Sigmoid colon (tissue), 7 donors: Measurements from ENCODE around the gene TMEM259. TPM values are rescaled to one million over a fixed set of nuclear protein-coding genes. Genes with fewer than 3 reads are reported as not detected.

Experiments used
- DNase-seq: peaks from one replicate; pipeline ENCODE4 v3.0.0-alpha.2; 2019
- H3K27ac ChIP-seq, 4 donors: fragments of 200-600 bp; sonication (generic); one replicate each; pipeline ENCODE4 v1.5.1; 2016 to 2019; ENCODE audit warnings: mild to moderate bottlenecking in 1 of 4
- H3K27me3 ChIP-seq, 3 donors: fragments of 200-600 bp; sonication (generic); one replicate each; pipeline ENCODE4 v1.5.1; 2019; ENCODE audit warnings: mild to moderate bottlenecking in 1 of 3
- H3K36me3 ChIP-seq, 4 donors: fragments of 200-600 bp; sonication (generic); one replicate each; pipeline ENCODE4 v1.5.1; 2016 to 2019
- H3K4me1 ChIP-seq, 4 donors: fragments of 200-600 bp; sonication (generic); one replicate each; pipeline ENCODE4 v1.5.1; 2017 to 2019
- H3K4me3 ChIP-seq, 4 donors: fragments of 200-600 bp; sonication (generic); one replicate each; pipeline ENCODE4 v1.5.1; 2017 to 2019; ENCODE audit warnings: mild to moderate bottlenecking in 2 of 4, moderate library complexity in 1 of 4
- H3K9me3 ChIP-seq, 4 donors: fragments of 200-600 bp in 3 of 4; sonication (generic) in 3 of 4; one replicate each; pipeline versions ENCODE4 v1.5.1 to v1.6.1; 2013 to 2019
- EP300 ChIP-seq, 4 donors: sonication (generic); formaldehyde crosslinking; IDR thresholded peaks; one replicate each; pipeline ENCODE4 v1.6.1; 2017; ENCODE audit warnings: antibody characterized with exemption in 4 of 4
- POLR2A ChIP-seq, 2 donors: fragments of 450-650 bp; IDR thresholded peaks; one replicate each; pipeline ENCODE4 v1.6.1; 2016; ENCODE audit warnings: antibody characterized with exemption in 2 of 2, mild to moderate bottlenecking in 2 of 2, moderate library complexity in 2 of 2
- POLR2AphosphoS5 ChIP-seq, 4 donors: sonication (generic); formaldehyde crosslinking; IDR thresholded peaks; one replicate each; pipeline ENCODE4 v1.6.1; 2017; ENCODE audit warnings: antibody characterized with exemption in 4 of 4
- WGBS, 2 donors: extraction: QIAGEN DNeasy Blood & Tissue Kit; methylation state at CpG; one replicate each; pipeline ENCODE4 v1.1.7; 2013; 5-methylcytosine and 5-hydroxymethylcytosine counted together
- intact Hi-C: fragments of 100-400 bp; cut with DNase I; formaldehyde crosslinking; loops from one replicate; pipeline ENCODE4 v1.15.1; 2023
- polyA plus RNA-seq, 3 donors: library from polyadenylated mRNA; stranded (reverse); fragments of 200-250 nt; gene quantifications; one replicate each; pipeline ENCODE4 v1.2.3, GENCODE V29; 2013
- total RNA-seq, 4 donors: library from RNA; depleted of rRNA; stranded (reverse); fragments of >200 nt; gene quantifications; one replicate each; pipeline ENCODE4 v1.1.0, GENCODE V29; 2016
- TF ChIP-seq, protein P1 (sequence below), 4 experiments: fragments of 450-650 bp in 3 of 4; fragments of 200-600 bp in 1 of 4; IDR thresholded peaks; one replicate each; pipeline ENCODE4 v1.5.1; 2016 to 2019; ENCODE audit warnings: antibody characterized with exemption in 4 of 4, mild to moderate bottlenecking in 3 of 4, moderate library complexity in 2 of 4
- donor health status: healthy with polysubstance abuse.
- donor health status: Bipolar disorder and iron deficiency.
- donor health status: healthy.

TMEM259 gene
- total and polyA plus RNA-seq, 7 donors: 19.2 to 232 (median 94.5) TPM

DNA sequence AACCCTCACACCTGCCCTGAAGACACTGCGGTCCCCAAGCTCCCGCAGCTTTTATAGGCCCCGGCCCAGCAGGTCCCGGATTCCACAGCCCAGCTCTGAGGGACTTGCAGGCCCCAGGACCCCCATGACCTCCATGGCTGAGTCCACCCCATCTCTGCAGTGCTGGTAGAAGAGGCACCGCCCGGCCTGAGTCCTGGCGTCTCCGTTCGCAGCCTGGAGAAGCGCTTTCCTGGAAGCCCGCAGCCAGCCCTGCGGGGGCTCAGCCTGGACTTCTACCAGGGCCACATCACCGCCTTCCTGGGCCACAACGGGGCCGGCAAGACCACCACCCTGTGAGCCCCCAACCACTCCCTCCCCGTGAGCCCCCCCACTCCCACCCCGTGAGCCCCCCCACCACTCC lies 28.2 kb upstream of the TMEM259 start:
- DNase-seq: no peak
- TF ChIP-seq EP300 (IDR thresholded peaks at IDR 0.05) (no peak), POLR2A (IDR thresholded peaks at IDR 0.05) (no peak)
- 92 to 93% methylated on average over 17 of the region's 17 CpGs for WGBS, 2 donors

DNA sequence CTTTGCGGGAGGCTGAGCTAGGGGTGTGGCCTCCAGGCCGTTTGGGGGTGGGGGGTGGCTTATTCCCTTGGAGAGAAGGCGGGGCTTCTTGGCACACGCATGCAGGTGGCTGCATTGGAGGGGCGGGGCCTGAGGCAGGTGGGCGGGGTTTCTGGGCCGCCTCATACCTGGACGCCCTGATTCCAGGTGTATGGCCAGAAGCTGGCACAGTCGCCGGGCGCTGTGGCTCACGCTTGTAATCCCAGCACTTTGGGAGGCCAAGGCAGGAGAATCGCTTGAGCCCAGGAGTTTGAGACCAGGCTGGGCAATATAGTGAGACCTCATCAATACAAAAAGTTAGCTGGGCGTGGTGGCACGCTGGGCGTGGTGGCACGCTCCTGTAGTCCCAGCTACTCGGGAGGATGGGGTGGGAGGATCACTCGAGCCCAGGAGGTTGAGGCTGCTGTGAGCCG lies 26.8 kb upstream of the TMEM259 start:
- H3K4me3 ChIP-seq: no peak overlapping the region
- H3K4me1 ChIP-seq: no peaks in the 10 kb centered on the region
- no peak overlapping the region for H3K27ac ChIP-seq
- no peaks in the 10 kb centered on the region for H3K9me3 ChIP-seq
- H3K27me3 ChIP-seq: peaks cover 0 to 5% (median 3%) of the 10 kb centered on the region in 3 donors
- intact Hi-C loops: no loop called here
- H3K36me3 ChIP-seq: no peaks in the 10 kb centered on the region
- no peak for DNase-seq
- TF ChIP-seq POLR2AphosphoS5 (IDR thresholded peaks at IDR 0.05): no peak
- no peak for TF ChIP-seq EP300 (IDR thresholded peaks at IDR 0.05)
- TF ChIP-seq, protein P1, sequence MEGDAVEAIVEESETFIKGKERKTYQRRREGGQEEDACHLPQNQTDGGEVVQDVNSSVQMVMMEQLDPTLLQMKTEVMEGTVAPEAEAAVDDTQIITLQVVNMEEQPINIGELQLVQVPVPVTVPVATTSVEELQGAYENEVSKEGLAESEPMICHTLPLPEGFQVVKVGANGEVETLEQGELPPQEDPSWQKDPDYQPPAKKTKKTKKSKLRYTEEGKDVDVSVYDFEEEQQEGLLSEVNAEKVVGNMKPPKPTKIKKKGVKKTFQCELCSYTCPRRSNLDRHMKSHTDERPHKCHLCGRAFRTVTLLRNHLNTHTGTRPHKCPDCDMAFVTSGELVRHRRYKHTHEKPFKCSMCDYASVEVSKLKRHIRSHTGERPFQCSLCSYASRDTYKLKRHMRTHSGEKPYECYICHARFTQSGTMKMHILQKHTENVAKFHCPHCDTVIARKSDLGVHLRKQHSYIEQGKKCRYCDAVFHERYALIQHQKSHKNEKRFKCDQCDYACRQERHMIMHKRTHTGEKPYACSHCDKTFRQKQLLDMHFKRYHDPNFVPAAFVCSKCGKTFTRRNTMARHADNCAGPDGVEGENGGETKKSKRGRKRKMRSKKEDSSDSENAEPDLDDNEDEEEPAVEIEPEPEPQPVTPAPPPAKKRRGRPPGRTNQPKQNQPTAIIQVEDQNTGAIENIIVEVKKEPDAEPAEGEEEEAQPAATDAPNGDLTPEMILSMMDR (IDR thresholded peaks at IDR 0.05): no peak
- TF ChIP-seq POLR2A (IDR thresholded peaks at IDR 0.05): no peak
- WGBS, 2 donors: 48 to 85% methylated on average over 20 of the region's 20 CpGs

More for the DNA sequence above, 28.2 kb upstream of the TMEM259 start:
- H3K4me3 ChIP-seq: no peak overlapping the region
- no peaks in the 10 kb centered on the region for H3K27me3 ChIP-seq
- no peaks in the 10 kb centered on the region for H3K4me1 ChIP-seq
- no peaks in the 10 kb centered on the region for H3K9me3 ChIP-seq
- intact Hi-C loops: no loop called here
- no peaks in the 10 kb centered on the region for H3K36me3 ChIP-seq
- H3K27ac ChIP-seq: no peak overlapping the region

DNA sequence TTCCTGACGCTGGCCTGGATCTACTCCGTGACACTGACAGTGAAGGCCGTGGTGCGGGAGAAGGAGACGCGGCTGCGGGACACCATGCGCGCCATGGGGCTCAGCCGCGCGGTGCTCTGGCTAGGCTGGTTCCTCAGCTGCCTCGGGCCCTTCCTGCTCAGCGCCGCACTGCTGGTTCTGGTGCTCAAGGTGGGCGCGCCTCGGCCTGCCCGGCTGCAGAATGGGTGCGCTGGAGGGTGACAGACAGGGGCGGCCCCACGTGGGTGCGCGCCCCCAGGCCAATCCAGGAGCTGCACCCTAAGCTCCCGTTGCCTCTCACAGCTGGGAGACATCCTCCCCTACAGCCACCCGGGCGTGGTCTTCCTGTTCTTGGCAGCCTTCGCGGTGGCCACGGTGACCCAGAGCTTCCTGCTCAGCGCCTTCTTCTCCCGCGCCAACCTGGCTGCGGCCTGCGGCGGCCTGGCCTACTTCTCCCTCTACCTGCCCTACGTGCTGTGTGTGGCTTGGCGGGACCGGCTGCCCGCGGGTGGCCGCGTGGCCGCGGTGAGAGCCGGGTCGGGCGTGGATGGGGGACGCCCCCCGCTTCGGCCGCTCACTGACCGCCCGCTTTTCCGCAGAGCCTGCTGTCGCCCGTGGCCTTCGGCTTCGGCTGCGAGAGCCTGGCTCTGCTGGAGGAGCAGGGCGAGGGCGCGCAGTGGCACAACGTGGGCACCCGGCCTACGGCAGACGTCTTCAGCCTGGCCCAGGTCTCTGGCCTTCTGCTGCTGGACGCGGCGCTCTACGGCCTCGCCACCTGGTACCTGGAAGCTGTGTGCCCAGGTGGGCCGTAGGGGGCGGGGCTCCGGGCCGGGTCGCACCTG lies 26.1 kb upstream of the TMEM259 start:
- Histone ChIP-seq H3K36me3 (no peaks in the 10 kb centered on the region), H3K9me3 (no peaks in the 10 kb centered on the region), H3K27me3 (peaks cover 0 to 10% (median 9%) of the 10 kb centered on the region in 3 donors), H3K4me3 (no peak overlapping the region), H3K27ac (no peak overlapping the region), H3K4me1 (peaks cover 0 to 1% (median under 1%) of the 10 kb centered on the region in 4 donors)
- intact Hi-C loops: no loop called here
- TF ChIP-seq POLR2AphosphoS5 (IDR thresholded peaks at IDR 0.05): no peak
- TF ChIP-seq POLR2A (IDR thresholded peaks at IDR 0.05): no peak
- TF ChIP-seq, protein P1 (IDR thresholded peaks at IDR 0.05): no peak
- no peak for TF ChIP-seq EP300 (IDR thresholded peaks at IDR 0.05)
- no peak for DNase-seq
- 85 to 90% methylated on average over 77 of the region's 77 CpGs for WGBS, 2 donors

DNA sequence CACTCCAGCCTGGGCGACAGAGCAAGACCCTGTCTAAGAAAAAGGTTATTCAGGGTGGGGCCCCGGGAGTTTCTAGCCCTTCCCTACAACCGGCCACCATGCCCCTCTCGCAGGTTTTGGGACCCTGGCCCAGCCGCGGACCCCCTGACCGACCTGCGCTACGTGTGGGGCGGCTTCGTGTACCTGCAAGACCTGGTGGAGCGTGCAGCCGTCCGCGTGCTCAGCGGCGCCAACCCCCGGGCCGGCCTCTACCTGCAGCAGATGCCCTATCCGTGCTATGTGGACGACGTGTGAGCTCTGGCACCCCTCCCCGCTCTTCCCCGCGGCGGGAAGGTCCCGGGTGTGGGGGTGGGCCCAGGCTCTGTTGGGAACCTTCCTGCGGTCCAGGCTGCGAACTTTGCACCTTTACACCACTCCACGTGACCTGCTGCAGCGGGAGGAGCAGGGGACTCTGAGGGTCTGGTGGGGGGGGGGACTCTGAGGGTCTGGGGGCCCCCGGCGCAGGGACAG lies 25.2 kb upstream of the TMEM259 start:
- TF ChIP-seq POLR2A (IDR thresholded peaks at IDR 0.05): no peak
- TF ChIP-seq, protein P1 (IDR thresholded peaks at IDR 0.05): no peak
- no peak for TF ChIP-seq EP300 (IDR thresholded peaks at IDR 0.05)
- TF ChIP-seq POLR2AphosphoS5 (IDR thresholded peaks at IDR 0.05): no peak
- WGBS, 2 donors: 91% methylated on average over 33 of the region's 33 CpGs
- H3K4me1 ChIP-seq: peaks cover 0 to 10% (median 9%) of the 10 kb centered on the region in 4 donors
- intact Hi-C loops: no loop called here
- H3K27me3 ChIP-seq: peaks cover 0 to 18% (median 10%) of the 10 kb centered on the region in 3 donors
- no peak for DNase-seq
- H3K27ac ChIP-seq: no peak overlapping the region
- no peaks in the 10 kb centered on the region for H3K9me3 ChIP-seq
- no peak overlapping the region for H3K4me3 ChIP-seq
- H3K36me3 ChIP-seq: no peaks in the 10 kb centered on the region

DNA sequence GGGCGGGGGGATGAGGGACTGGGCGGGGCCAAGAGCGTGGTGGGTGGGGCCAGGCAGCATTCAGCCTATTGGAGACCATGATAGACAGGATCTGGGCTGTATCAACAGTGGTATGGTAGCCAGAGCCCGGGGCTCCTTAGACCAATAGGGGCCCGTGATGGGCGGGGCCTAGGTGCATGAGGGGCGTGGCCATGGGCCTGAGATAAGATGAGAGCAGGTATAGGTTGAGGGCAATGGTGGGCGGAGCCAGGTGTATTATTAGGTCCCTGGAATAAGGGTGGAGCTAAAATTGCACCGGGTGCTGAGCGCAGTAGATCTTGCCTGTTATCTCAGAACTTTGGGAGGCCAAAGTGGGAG lies 24.3 kb upstream of the TMEM259 start:
- Histone ChIP-seq H3K36me3 (no peaks in the 10 kb centered on the region), H3K4me3 (no peak overlapping the region), H3K27ac (no peak overlapping the region), H3K27me3 (peaks cover 0 to 20% (median 10%) of the 10 kb centered on the region in 3 donors), H3K9me3 (no peaks in the 10 kb centered on the region), H3K4me1 (peaks cover 0 to 20% (median 18%) of the 10 kb centered on the region in 4 donors)
- TF ChIP-seq, protein P1 (IDR thresholded peaks at IDR 0.05): no peak
- TF ChIP-seq POLR2A (IDR thresholded peaks at IDR 0.05) (no peak), POLR2AphosphoS5 (IDR thresholded peaks at IDR 0.05) (no peak), EP300 (IDR thresholded peaks at IDR 0.05) (no peak)
- 54 to 77% methylated on average over 10 of the region's 10 CpGs for WGBS, 2 donors
- intact Hi-C loops: no loop called here
- DNase-seq: no peak
